HL-60 (cell line): ENCODE measurements around the gene IKBKE.

ENCODE experiments used
- POLR2AphosphoS5 ChIP-seq: IDR thresholded peaks from 2 replicates; pipeline ENCODE4 v1.6.1; 2012; ENCODE audit warnings: low read depth
- SPI1 ChIP-seq: IDR thresholded peaks from 2 replicates; pipeline ENCODE4 v1.6.1; 2012; ENCODE audit warnings: low read depth, mild to moderate bottlenecking, borderline replicate concordance
- TF ChIP-seq, protein P1 (sequence below): IDR thresholded peaks from one replicate; pipeline ENCODE4 v1.5.1; 2011; ENCODE audit warnings: low read length, control low read depth, inconsistent platforms; ENCODE audit not compliant: insufficient read depth

DNA sequence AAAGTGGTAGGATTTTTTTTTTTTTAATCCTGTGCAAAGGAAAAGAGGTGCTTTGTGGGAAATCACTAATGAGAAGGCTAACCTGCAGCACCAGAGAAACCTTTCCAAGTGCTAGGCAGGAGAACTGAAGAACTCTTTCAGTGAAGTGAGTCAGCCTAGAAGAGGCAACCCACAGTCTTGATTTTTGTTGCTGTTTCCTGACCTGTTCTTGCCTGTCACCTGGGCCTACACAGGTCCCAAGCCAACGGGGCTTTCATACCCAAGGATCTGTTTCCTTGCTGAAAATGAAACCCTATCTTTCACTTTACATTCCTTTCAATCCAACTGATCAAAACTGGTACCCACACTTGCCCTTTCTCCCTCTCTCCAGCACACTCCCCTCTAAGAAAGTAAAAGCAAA, 7.1 kb upstream of the IKBKE start:
- TF ChIP-seq POLR2AphosphoS5 (no peak), SPI1 (no peak)
- TF ChIP-seq, protein P1, sequence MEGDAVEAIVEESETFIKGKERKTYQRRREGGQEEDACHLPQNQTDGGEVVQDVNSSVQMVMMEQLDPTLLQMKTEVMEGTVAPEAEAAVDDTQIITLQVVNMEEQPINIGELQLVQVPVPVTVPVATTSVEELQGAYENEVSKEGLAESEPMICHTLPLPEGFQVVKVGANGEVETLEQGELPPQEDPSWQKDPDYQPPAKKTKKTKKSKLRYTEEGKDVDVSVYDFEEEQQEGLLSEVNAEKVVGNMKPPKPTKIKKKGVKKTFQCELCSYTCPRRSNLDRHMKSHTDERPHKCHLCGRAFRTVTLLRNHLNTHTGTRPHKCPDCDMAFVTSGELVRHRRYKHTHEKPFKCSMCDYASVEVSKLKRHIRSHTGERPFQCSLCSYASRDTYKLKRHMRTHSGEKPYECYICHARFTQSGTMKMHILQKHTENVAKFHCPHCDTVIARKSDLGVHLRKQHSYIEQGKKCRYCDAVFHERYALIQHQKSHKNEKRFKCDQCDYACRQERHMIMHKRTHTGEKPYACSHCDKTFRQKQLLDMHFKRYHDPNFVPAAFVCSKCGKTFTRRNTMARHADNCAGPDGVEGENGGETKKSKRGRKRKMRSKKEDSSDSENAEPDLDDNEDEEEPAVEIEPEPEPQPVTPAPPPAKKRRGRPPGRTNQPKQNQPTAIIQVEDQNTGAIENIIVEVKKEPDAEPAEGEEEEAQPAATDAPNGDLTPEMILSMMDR: no peak
